ENCODE measurements around the gene SPECC1.
"Not testable (repeated sequence)": the region's sequence is repeated elsewhere in the genome, so short reads cannot be mapped to it uniquely, and the experiment has no call there.

SPECC1 gene

GRCh38 chr17:20012017-20012536 is 2.9 kb downstream of the SPECC1 start:
- no peak for DNase-seq

- not testable (repeated sequence) for DNase-seq
These were observed 7.4 kb downstream of the SPECC1 start for GRCh38 chr17:20016475-20016992.

- DNase-seq: no peak
These were observed 13.5 kb downstream of the SPECC1 start for GRCh38 chr17:20022701-20023100.

GRCh38 chr17:20026960-20027359 is 17.8 kb downstream of the SPECC1 start:
- DNase-seq: no peak

- no peak for DNase-seq
These were observed 19.3 kb downstream of the SPECC1 start for GRCh38 chr17:20028443-20028842.

GRCh38 chr17:20032636-20033035 is 23.5 kb downstream of the SPECC1 start:
- no peak for DNase-seq

GRCh38 chr17:20033415-20033814 is 24.3 kb downstream of the SPECC1 start:
- no peak for DNase-seq

- no peak for DNase-seq
These were observed 26.3 kb downstream of the SPECC1 start for GRCh38 chr17:20035501-20035900.

GRCh38 chr17:20037286-20037685 is 28.1 kb downstream of the SPECC1 start:
- DNase-seq: not testable (repeated sequence)

- DNase-seq: no peak
These were observed 29.9 kb downstream of the SPECC1 start for GRCh38 chr17:20039037-20039436.

GRCh38 chr17:20040216-20040615 is 31.1 kb downstream of the SPECC1 start:
- DNase-seq: no peak

GRCh38 chr17:20043021-20043420 is 33.9 kb downstream of the SPECC1 start:
- no peak for DNase-seq

- no peak for DNase-seq
These were observed 36.3 kb downstream of the SPECC1 start for GRCh38 chr17:20045476-20045875.

- DNase-seq: peak; percentile 61
These were observed 37.5 kb downstream of the SPECC1 start for GRCh38 chr17:20046629-20047028.

- DNase-seq: no peak
These were observed 42.5 kb downstream of the SPECC1 start for GRCh38 chr17:20051624-20052023.

GRCh38 chr17:20053361-20053964 is 44.3 kb downstream of the SPECC1 start:
- DNase-seq: no peak

- DNase-seq: no peak
These were observed 50.6 kb downstream of the SPECC1 start for GRCh38 chr17:20059728-20060188.

GRCh38 chr17:20063665-20064648 is 54.8 kb downstream of the SPECC1 start:
- DNase-seq: no peak

GRCh38 chr17:20066253-20066652 is 57.1 kb downstream of the SPECC1 start:
- DNase-seq: no peak

GRCh38 chr17:20067711-20068110 is 58.6 kb downstream of the SPECC1 start:
- no peak for DNase-seq

GRCh38 chr17:20068445-20068844 is 59.3 kb downstream of the SPECC1 start:
- no peak for DNase-seq

- peak; percentile 38 for DNase-seq
These were observed 62.9 kb downstream of the SPECC1 start for GRCh38 chr17:20071824-20072691.

- DNase-seq: peak; percentile 32
These were observed 63.5 kb downstream of the SPECC1 start for GRCh38 chr17:20072692-20072992.
